Tibial nerve (tissue), 4 donors: Measurements from ENCODE around the gene ZBTB7C.

Experiments
- CTCF ChIP-seq, 5 experiments: fragments of 200-600 bp in 3 of 5; fragments of 450-650 bp in 2 of 5; sonication (generic) in 3 of 5; IDR thresholded peaks; one replicate each; pipeline ENCODE4 v1.5.1; 2016 to 2019; ENCODE audit warnings: antibody characterized with exemption in 5 of 5, mild to moderate bottlenecking in 3 of 5, moderate library complexity in 2 of 5
- EP300 ChIP-seq, 2 donors: sonication (generic); formaldehyde crosslinking; IDR thresholded peaks; one replicate each; pipeline ENCODE4 v1.6.1; 2017; ENCODE audit warnings: antibody characterized with exemption in 2 of 2, mild to moderate bottlenecking in 1 of 2
- POLR2A ChIP-seq, 2 donors: fragments of 450-650 bp; IDR thresholded peaks; one replicate each; pipeline ENCODE4 v1.6.1; 2017; ENCODE audit warnings: antibody characterized with exemption in 2 of 2, mild to moderate bottlenecking in 2 of 2, moderate library complexity in 2 of 2

- no peak for TF ChIP-seq POLR2A (IDR thresholded peaks at IDR 0.05)
- no peak for TF ChIP-seq CTCF (IDR thresholded peaks at IDR 0.05)
- TF ChIP-seq EP300 (IDR thresholded peaks at IDR 0.05): no peak
These were observed 117.0 kb downstream of the ZBTB7C start for GRCh38 chr18:48292229-48292628.
